Measurements from ENCODE around the gene MAS1.

- no peak for TF ChIP-seq POLR2A (conservative IDR thresholded peaks at IDR 0.05)
- TF ChIP-seq, protein P1, sequence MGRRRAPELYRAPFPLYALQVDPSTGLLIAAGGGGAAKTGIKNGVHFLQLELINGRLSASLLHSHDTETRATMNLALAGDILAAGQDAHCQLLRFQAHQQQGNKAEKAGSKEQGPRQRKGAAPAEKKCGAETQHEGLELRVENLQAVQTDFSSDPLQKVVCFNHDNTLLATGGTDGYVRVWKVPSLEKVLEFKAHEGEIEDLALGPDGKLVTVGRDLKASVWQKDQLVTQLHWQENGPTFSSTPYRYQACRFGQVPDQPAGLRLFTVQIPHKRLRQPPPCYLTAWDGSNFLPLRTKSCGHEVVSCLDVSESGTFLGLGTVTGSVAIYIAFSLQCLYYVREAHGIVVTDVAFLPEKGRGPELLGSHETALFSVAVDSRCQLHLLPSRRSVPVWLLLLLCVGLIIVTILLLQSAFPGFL (CRISPR knock-in tag; IDR thresholded peaks at IDR 0.05): no peak
- TF ChIP-seq PBX2 (CRISPR knock-in tag; IDR thresholded peaks at IDR 0.05; ENCODE audit: low read depth): no peak
- no peak for TF ChIP-seq PBX2 (tag; conservative IDR thresholded peaks at IDR 0.05; ENCODE audit: low read depth)
- TF ChIP-seq SMAD3 (CRISPR knock-in tag; conservative IDR thresholded peaks at IDR 0.05): no peak
- TF ChIP-seq ZNF274 (IDR thresholded peaks at IDR 0.05; ENCODE audit: borderline replicate concordance, low read depth, low read length): no peak
- no peak for TF ChIP-seq NFRKB (IDR thresholded peaks at IDR 0.05; ENCODE audit: low read depth)
- TF ChIP-seq, protein P2, sequence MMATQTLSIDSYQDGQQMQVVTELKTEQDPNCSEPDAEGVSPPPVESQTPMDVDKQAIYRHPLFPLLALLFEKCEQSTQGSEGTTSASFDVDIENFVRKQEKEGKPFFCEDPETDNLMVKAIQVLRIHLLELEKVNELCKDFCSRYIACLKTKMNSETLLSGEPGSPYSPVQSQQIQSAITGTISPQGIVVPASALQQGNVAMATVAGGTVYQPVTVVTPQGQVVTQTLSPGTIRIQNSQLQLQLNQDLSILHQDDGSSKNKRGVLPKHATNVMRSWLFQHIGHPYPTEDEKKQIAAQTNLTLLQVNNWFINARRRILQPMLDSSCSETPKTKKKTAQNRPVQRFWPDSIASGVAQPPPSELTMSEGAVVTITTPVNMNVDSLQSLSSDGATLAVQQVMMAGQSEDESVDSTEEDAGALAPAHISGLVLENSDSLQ (IDR thresholded peaks at IDR 0.05): no peak
- no peak for TF ChIP-seq NRF1 (conservative IDR thresholded peaks at IDR 0.05 in 1 of 2, IDR thresholded peaks at IDR 0.05 in 1 of 2)
- TF ChIP-seq ZNF184 (CRISPR knock-in tag; IDR thresholded peaks at IDR 0.05): no peak
- no peak for TF ChIP-seq XRCC3 (IDR thresholded peaks at IDR 0.05)
Observed at GRCh38 chr6:159858259-159858658, 32.5 kb upstream of the MAS1 start.

Data from K562 (cell line).